Neuron (in vitro differentiated cells): Measurements from ENCODE around the gene TRIOBP.

Experiments
- H2AFZ ChIP-seq: one replicate; pipeline ENCODE4 v1.6.1; 2013; ENCODE audit warnings: low read depth, mild to moderate bottlenecking, inconsistent platforms, low read length, moderate library complexity
- H3K27me3 ChIP-seq: one replicate; pipeline ENCODE4 v1.6.1; 2013; ENCODE audit warnings: low read length; ENCODE audit not compliant: insufficient read depth
- H3K36me3 ChIP-seq: one replicate; pipeline ENCODE4 v1.6.1; 2013; ENCODE audit warnings: low read length; ENCODE audit not compliant: insufficient read depth
- H3K4me1 ChIP-seq: one replicate; pipeline ENCODE4 v1.6.1; 2013; ENCODE audit warnings: low read length; ENCODE audit not compliant: insufficient read depth
- H3K4me3 ChIP-seq: 2 replicates; pipeline ENCODE4 v1.5.1; 2013; ENCODE audit warnings: mild to moderate bottlenecking, low read length, moderate library complexity
- H3K9me3 ChIP-seq: one replicate; pipeline ENCODE4 v1.6.1; 2013; ENCODE audit warnings: low read length

TRIOBP gene

GRCh38 chr22:37748659-37749058 is 51.8 kb downstream of the TRIOBP start:
- Histone ChIP-seq H3K4me3 (no peak overlapping the region), H3K9me3 (no peaks in the 10 kb centered on the region), H3K4me1 (peaks cover 21% of the 10 kb centered on the region), H3K27me3 (no peaks in the 10 kb centered on the region), H3K36me3 (peaks cover 12% of the 10 kb centered on the region), H2AFZ (no peak overlapping the region)

- no peaks in the 10 kb centered on the region for H3K9me3 ChIP-seq
- H3K4me3 ChIP-seq = no peak overlapping the region
- H3K4me1 ChIP-seq = peaks cover 21% of the 10 kb centered on the region
- no peaks in the 10 kb centered on the region for H3K27me3 ChIP-seq
- peaks cover 15% of the 10 kb centered on the region for H3K36me3 ChIP-seq
- H2AFZ ChIP-seq = no peak overlapping the region
Observed at GRCh38 chr22:37749226-37749625, 52.4 kb downstream of the TRIOBP start.

GRCh38 chr22:37749831-37750595 is 53.2 kb downstream of the TRIOBP start:
- Histone ChIP-seq H3K4me3 (no peak overlapping the region), H3K36me3 (peaks cover 23% of the 10 kb centered on the region), H3K4me1 (peaks cover 21% of the 10 kb centered on the region), H2AFZ (no peak overlapping the region), H3K27me3 (no peaks in the 10 kb centered on the region), H3K9me3 (no peaks in the 10 kb centered on the region)

GRCh38 chr22:37750596-37751162 is 53.8 kb downstream of the TRIOBP start:
- Histone ChIP-seq H2AFZ (no peak overlapping the region), H3K4me1 (peaks cover 16% of the 10 kb centered on the region), H3K27me3 (no peaks in the 10 kb centered on the region), H3K9me3 (no peaks in the 10 kb centered on the region), H3K36me3 (peaks cover 29% of the 10 kb centered on the region), H3K4me3 (no peak overlapping the region)

GRCh38 chr22:37751449-37752188 is 54.8 kb downstream of the TRIOBP start:
- Histone ChIP-seq H3K4me3 (no peak overlapping the region), H3K9me3 (no peaks in the 10 kb centered on the region), H3K36me3 (peaks cover 34% of the 10 kb centered on the region), H2AFZ (no peak overlapping the region), H3K27me3 (no peaks in the 10 kb centered on the region), H3K4me1 (peaks cover 16% of the 10 kb centered on the region)

GRCh38 chr22:37752189-37753087 is 55.6 kb downstream of the TRIOBP start:
- Histone ChIP-seq H3K4me1 (peaks cover 9% of the 10 kb centered on the region), H2AFZ (no peak overlapping the region), H3K9me3 (no peaks in the 10 kb centered on the region), H3K27me3 (no peaks in the 10 kb centered on the region), H3K4me3 (no peak overlapping the region), H3K36me3 (peaks cover 39% of the 10 kb centered on the region)

- H3K9me3 ChIP-seq = no peaks in the 10 kb centered on the region
- H3K27me3 ChIP-seq = no peaks in the 10 kb centered on the region
- H2AFZ ChIP-seq = no peak overlapping the region
- H3K36me3 ChIP-seq = peaks cover 51% of the 10 kb centered on the region
- H3K4me1 ChIP-seq = no peaks in the 10 kb centered on the region
- H3K4me3 ChIP-seq = no peak overlapping the region
Observed at GRCh38 chr22:37753746-37754145, 56.9 kb downstream of the TRIOBP start.

GRCh38 chr22:37757663-37758062 is 60.8 kb downstream of the TRIOBP start:
- no peaks in the 10 kb centered on the region for H3K27me3 ChIP-seq
- peaks cover 67% of the 10 kb centered on the region for H3K36me3 ChIP-seq
- H2AFZ ChIP-seq = no peak overlapping the region
- no peaks in the 10 kb centered on the region for H3K4me1 ChIP-seq
- H3K4me3 ChIP-seq = no peak overlapping the region
- no peaks in the 10 kb centered on the region for H3K9me3 ChIP-seq

GRCh38 chr22:37758694-37759093 is 61.8 kb downstream of the TRIOBP start:
- Histone ChIP-seq H3K36me3 (peaks cover 69% of the 10 kb centered on the region), H3K9me3 (no peaks in the 10 kb centered on the region), H3K4me3 (no peak overlapping the region)

GRCh38 chr22:37759281-37759680 is 62.4 kb downstream of the TRIOBP start:
- Histone ChIP-seq H3K36me3 (peaks cover 72% of the 10 kb centered on the region), H2AFZ (no peak overlapping the region), H3K4me1 (no peaks in the 10 kb centered on the region), H3K4me3 (no peak overlapping the region), H3K27me3 (no peaks in the 10 kb centered on the region), H3K9me3 (no peaks in the 10 kb centered on the region)

More at GRCh38 chr22:37758694-37759093, 61.8 kb downstream of the TRIOBP start:
- no peaks in the 10 kb centered on the region for H3K4me1 ChIP-seq
- H2AFZ ChIP-seq = no peak overlapping the region
- no peaks in the 10 kb centered on the region for H3K27me3 ChIP-seq

- Histone ChIP-seq H3K36me3 (peaks cover 68% of the 10 kb centered on the region), H3K4me3 (no peak overlapping the region), H3K9me3 (no peaks in the 10 kb centered on the region), H2AFZ (no peak overlapping the region), H3K4me1 (no peaks in the 10 kb centered on the region), H3K27me3 (no peaks in the 10 kb centered on the region)
Observed at GRCh38 chr22:37760152-37760551, 63.3 kb downstream of the TRIOBP start.

GRCh38 chr22:37762389-37762836 is 65.6 kb downstream of the TRIOBP start:
- H2AFZ ChIP-seq = no peak overlapping the region
- no peaks in the 10 kb centered on the region for H3K4me1 ChIP-seq
- H3K36me3 ChIP-seq = peaks cover 64% of the 10 kb centered on the region
- no peak overlapping the region for H3K4me3 ChIP-seq
- no peaks in the 10 kb centered on the region for H3K27me3 ChIP-seq
- no peaks in the 10 kb centered on the region for H3K9me3 ChIP-seq
